Stimulated activated CD8-positive, alpha-beta memory T cell treated with anti-CD3 and anti-CD28 coated beads, Interleukin-12 subunit alpha, Interleukin-12 subunit beta, amount 100 ng/mL, for 1 hour (primary cell): Measurements from ENCODE around the gene HTR3D.
"Not testable (repeated sequence)": the region's sequence is repeated elsewhere in the genome, so short reads cannot be mapped to it uniquely, and the experiment has no call there.

Experiments
- DNase-seq: peaks from one replicate; pipeline ENCODE4 v3.0.0-alpha.2; 2020; ENCODE audit warnings: low read depth

The HTR3D gene

DNA sequence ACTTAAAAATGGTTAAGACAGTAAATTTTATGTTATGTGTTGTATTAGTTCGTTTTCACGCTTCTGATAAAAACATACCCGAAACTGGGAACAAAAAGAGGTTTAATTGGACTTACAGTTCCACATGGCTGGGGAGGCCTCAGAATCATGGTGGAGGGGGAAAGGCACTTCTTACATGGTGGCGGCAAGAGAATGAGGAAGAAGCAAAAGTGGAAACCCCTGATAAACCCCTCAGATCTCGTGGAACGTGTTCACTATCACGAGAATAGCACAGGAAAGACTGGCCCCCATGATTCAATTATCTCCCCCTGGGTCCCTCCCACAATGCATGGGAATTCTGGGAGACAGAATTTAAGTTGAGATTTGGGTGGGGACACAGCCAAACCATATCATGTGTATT, 39.6 kb downstream of the HTR3D start:
- not testable (repeated sequence) for DNase-seq

GRCh38 chr3:184073621-184074020, 42.1 kb downstream of the HTR3D start:
- no peak for DNase-seq

- no peak for DNase-seq
These were observed 44.4 kb downstream of the HTR3D start for GRCh38 chr3:184075901-184076300.

- no peak for DNase-seq
These were observed 46.3 kb downstream of the HTR3D start for GRCh38 chr3:184077881-184078280.

GRCh38 chr3:184078851-184079250, 47.3 kb downstream of the HTR3D start:
- DNase-seq: no peak

GRCh38 chr3:184081116-184081830, 49.7 kb downstream of the HTR3D start:
- no peak for DNase-seq

- DNase-seq: no peak
These were observed 50.5 kb downstream of the HTR3D start for GRCh38 chr3:184082034-184082433.

DNA sequence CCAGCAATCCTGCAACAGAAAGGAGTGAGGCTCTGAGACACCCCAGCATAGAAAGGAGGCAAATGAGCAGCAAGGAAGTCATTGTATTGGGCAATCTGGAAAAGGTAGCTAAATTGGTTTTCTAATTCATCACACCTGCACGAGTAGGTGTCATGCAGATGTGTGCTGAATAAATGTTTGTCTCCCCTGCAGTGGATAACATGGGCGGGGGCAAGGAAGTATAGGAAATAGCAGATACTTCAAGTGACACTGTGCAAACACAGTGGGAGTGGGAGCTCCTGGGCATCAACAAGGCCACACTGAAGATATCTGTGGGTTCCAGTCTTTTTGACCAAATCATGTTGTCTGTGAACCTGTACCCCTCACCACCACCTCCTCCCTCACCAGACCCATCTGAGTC, 50.9 kb downstream of the HTR3D start:
- no peak for DNase-seq

GRCh38 chr3:184085389-184085852, 53.9 kb downstream of the HTR3D start:
- DNase-seq: no peak
